Tibial nerve (tissue), 4 donors: ENCODE data around the gene ERBB4. TPM values are rescaled to one million over a fixed set of nuclear protein-coding genes. Genes with fewer than 3 reads are reported as not detected.

Source experiments
- DNase-seq, 2 donors: peaks; one replicate each; pipeline ENCODE4 v3.0.0-alpha.2; 2019; ENCODE audit warnings: low spot score in 2 of 2
- H3K27ac ChIP-seq, 4 donors: fragments of 200-600 bp; sonication (generic) in 3 of 4; one replicate each; pipeline ENCODE4 v1.5.1; 2017 to 2019; ENCODE audit warnings: mild to moderate bottlenecking in 1 of 4
- H3K27me3 ChIP-seq, 2 donors: fragments of 200-600 bp; sonication (generic) in 1 of 2; one replicate each; pipeline versions ENCODE4 v1.5.1 to v1.6.0; 2017 to 2019
- H3K36me3 ChIP-seq, 3 donors: fragments of 200-600 bp; sonication (generic); one replicate each; pipeline ENCODE4 v1.5.1; 2018 to 2019
- H3K4me1 ChIP-seq, 4 donors: fragments of 200-600 bp; sonication (generic) in 3 of 4; one replicate each; pipeline ENCODE4 v1.5.1; 2017 to 2019
- H3K4me3 ChIP-seq, 4 donors: fragments of 200-600 bp; sonication (generic) in 3 of 4; one replicate each; pipeline ENCODE4 v1.5.1; 2017 to 2019; ENCODE audit warnings: mild to moderate bottlenecking in 1 of 4, moderate library complexity in 1 of 4
- H3K9me3 ChIP-seq, 4 donors: fragments of 200-600 bp; sonication (generic) in 3 of 4; one replicate each; pipeline ENCODE4 v1.5.1; 2017 to 2019
- EP300 ChIP-seq, 2 donors: sonication (generic); formaldehyde crosslinking; IDR thresholded peaks; one replicate each; pipeline ENCODE4 v1.6.1; 2017; ENCODE audit warnings: antibody characterized with exemption in 2 of 2, mild to moderate bottlenecking in 1 of 2
- POLR2A ChIP-seq, 2 donors: fragments of 450-650 bp; IDR thresholded peaks; one replicate each; pipeline ENCODE4 v1.6.1; 2017; ENCODE audit warnings: antibody characterized with exemption in 2 of 2, mild to moderate bottlenecking in 2 of 2, moderate library complexity in 2 of 2
- WGBS, 2 donors: methylation state at CpG; one replicate each; pipeline ENCODE4 v1.1.5; 2018; 5-methylcytosine and 5-hydroxymethylcytosine counted together
- total RNA-seq, 4 donors: library from RNA; depleted of rRNA; stranded (reverse); fragments of >200 nt; gene quantifications; one replicate each; pipeline ENCODE4 v1.1.0, GENCODE V29; 2016
- TF ChIP-seq, protein P1 (sequence below), 5 experiments: fragments of 200-600 bp in 3 of 5; fragments of 450-650 bp in 2 of 5; sonication (generic) in 3 of 5; IDR thresholded peaks; one replicate each; pipeline ENCODE4 v1.5.1; 2016 to 2019; ENCODE audit warnings: antibody characterized with exemption in 5 of 5, mild to moderate bottlenecking in 3 of 5, moderate library complexity in 2 of 5

Gene ERBB4
- total RNA-seq, 4 donors from 2014 or later, result 2.4 to 3.3 (median 2.9) TPM

DNA sequence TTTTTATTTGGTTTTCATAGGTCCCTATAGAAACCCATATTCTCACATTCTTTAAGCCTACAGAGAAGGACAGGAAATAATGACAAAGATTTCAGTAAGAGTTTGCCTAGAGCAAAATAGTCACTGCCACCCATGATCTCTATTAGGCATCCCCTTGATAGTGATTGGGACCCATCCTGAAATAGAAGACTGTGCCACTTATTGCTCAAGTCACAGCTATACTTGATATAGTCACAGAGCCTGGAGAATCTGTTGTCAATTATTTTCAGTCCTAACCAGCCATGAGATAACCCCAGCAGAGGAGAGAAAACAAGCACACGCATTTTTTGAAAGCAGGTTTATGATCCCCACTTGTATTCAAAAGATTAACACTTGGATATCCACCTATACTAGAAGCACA lies 8.2 kb downstream of the ERBB4 start:
- no peaks in the 10 kb centered on the region for H3K9me3 ChIP-seq
- H3K4me1 ChIP-seq, result no peaks in the 10 kb centered on the region
- no peak for DNase-seq
- H3K27ac ChIP-seq, result no peak overlapping the region
- H3K36me3 ChIP-seq, result no peaks in the 10 kb centered on the region
- TF ChIP-seq EP300 (IDR thresholded peaks at IDR 0.05) (no peak), POLR2A (IDR thresholded peaks at IDR 0.05) (no peak)
- TF ChIP-seq, protein P1, sequence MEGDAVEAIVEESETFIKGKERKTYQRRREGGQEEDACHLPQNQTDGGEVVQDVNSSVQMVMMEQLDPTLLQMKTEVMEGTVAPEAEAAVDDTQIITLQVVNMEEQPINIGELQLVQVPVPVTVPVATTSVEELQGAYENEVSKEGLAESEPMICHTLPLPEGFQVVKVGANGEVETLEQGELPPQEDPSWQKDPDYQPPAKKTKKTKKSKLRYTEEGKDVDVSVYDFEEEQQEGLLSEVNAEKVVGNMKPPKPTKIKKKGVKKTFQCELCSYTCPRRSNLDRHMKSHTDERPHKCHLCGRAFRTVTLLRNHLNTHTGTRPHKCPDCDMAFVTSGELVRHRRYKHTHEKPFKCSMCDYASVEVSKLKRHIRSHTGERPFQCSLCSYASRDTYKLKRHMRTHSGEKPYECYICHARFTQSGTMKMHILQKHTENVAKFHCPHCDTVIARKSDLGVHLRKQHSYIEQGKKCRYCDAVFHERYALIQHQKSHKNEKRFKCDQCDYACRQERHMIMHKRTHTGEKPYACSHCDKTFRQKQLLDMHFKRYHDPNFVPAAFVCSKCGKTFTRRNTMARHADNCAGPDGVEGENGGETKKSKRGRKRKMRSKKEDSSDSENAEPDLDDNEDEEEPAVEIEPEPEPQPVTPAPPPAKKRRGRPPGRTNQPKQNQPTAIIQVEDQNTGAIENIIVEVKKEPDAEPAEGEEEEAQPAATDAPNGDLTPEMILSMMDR (IDR thresholded peaks at IDR 0.05), result no peak
- no peaks in the 10 kb centered on the region for H3K27me3 ChIP-seq
- H3K4me3 ChIP-seq, result no peak overlapping the region
- WGBS, 2 donors, result 77 to 86% methylated on average over 1 of the region's 1 CpG

- no peaks in the 10 kb centered on the region for H3K36me3 ChIP-seq
- H3K27me3 ChIP-seq, result no peaks in the 10 kb centered on the region
- 59 to 77% methylated on average over 6 of the region's 6 CpGs for WGBS, 2 donors
- H3K27ac ChIP-seq, result no peak overlapping the region
- no peak for TF ChIP-seq POLR2A (IDR thresholded peaks at IDR 0.05)
- TF ChIP-seq, protein P1 (IDR thresholded peaks at IDR 0.05), result no peak
- no peak for TF ChIP-seq EP300 (IDR thresholded peaks at IDR 0.05)
- no peak overlapping the region for H3K4me3 ChIP-seq
- no peak for DNase-seq
- no peaks in the 10 kb centered on the region for H3K9me3 ChIP-seq
- no peaks in the 10 kb centered on the region for H3K4me1 ChIP-seq
Measured at GRCh38 chr2:212528106-212528856, 10.3 kb downstream of the ERBB4 start.

DNA sequence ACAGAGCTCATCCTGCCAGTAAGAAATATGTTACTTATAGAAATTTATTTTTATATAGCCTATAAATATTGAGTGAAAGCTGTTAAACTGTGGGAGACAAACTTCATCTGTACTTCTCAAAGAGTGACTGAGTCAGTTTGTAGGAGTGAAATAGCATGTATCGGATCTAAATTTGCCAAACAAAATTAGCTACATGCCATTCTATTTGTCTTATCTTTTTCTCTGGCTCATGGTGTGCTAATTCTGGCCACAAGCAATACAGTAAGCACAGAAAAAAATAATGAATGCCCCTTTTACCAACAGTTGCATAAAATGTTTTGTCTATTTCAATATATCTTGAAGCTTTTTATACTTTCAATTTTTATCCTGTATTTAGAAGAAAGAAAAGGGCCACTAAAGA lies 12.5 kb downstream of the ERBB4 start:
- 49 to 56% methylated on average over 1 of the region's 1 CpG for WGBS, 2 donors
- no peak for DNase-seq
- H3K4me3 ChIP-seq, result no peak overlapping the region
- no peaks in the 10 kb centered on the region for H3K4me1 ChIP-seq
- no peaks in the 10 kb centered on the region for H3K36me3 ChIP-seq
- no peaks in the 10 kb centered on the region for H3K27me3 ChIP-seq
- H3K9me3 ChIP-seq, result no peaks in the 10 kb centered on the region
- no peak overlapping the region for H3K27ac ChIP-seq
- TF ChIP-seq, protein P1 (IDR thresholded peaks at IDR 0.05), result no peak
- TF ChIP-seq POLR2A (IDR thresholded peaks at IDR 0.05) (no peak), EP300 (IDR thresholded peaks at IDR 0.05) (no peak)

GRCh38 chr2:212523756-212524155 lies 14.8 kb downstream of the ERBB4 start:
- H3K4me1 ChIP-seq, result no peaks in the 10 kb centered on the region
- H3K27me3 ChIP-seq, result no peaks in the 10 kb centered on the region
- no peak overlapping the region for H3K27ac ChIP-seq
- no peak overlapping the region for H3K4me3 ChIP-seq
- 38 to 70% methylated on average over 2 of the region's 2 CpGs for WGBS, 2 donors
- no peaks in the 10 kb centered on the region for H3K9me3 ChIP-seq
- no peaks in the 10 kb centered on the region for H3K36me3 ChIP-seq
- DNase-seq, result no peak
- TF ChIP-seq, protein P1 (IDR thresholded peaks at IDR 0.05), result no peak

GRCh38 chr2:212520340-212520739 lies 18.3 kb downstream of the ERBB4 start:
- H3K36me3 ChIP-seq, result no peaks in the 10 kb centered on the region
- H3K9me3 ChIP-seq, result no peaks in the 10 kb centered on the region
- no peak overlapping the region for H3K27ac ChIP-seq
- TF ChIP-seq EP300 (IDR thresholded peaks at IDR 0.05) (no peak), POLR2A (IDR thresholded peaks at IDR 0.05) (no peak)
- TF ChIP-seq, protein P1 (IDR thresholded peaks at IDR 0.05), result peak in 2 of 5 experiments; percentile 4 to 16
- DNase-seq, result no peak
- no peaks in the 10 kb centered on the region for H3K4me1 ChIP-seq
- H3K4me3 ChIP-seq, result no peak overlapping the region
- 41 to 51% methylated on average over 2 of the region's 2 CpGs for WGBS, 2 donors
- H3K27me3 ChIP-seq, result no peaks in the 10 kb centered on the region
